ENCODE data around the gene OPRL1. TPM values are rescaled to one million over a fixed set of nuclear protein-coding genes. Genes with fewer than 3 reads are reported as not detected.

Gene OPRL1
- total RNA-seq, 1 donor from 2014 or later = 1.9 TPM

DNA sequence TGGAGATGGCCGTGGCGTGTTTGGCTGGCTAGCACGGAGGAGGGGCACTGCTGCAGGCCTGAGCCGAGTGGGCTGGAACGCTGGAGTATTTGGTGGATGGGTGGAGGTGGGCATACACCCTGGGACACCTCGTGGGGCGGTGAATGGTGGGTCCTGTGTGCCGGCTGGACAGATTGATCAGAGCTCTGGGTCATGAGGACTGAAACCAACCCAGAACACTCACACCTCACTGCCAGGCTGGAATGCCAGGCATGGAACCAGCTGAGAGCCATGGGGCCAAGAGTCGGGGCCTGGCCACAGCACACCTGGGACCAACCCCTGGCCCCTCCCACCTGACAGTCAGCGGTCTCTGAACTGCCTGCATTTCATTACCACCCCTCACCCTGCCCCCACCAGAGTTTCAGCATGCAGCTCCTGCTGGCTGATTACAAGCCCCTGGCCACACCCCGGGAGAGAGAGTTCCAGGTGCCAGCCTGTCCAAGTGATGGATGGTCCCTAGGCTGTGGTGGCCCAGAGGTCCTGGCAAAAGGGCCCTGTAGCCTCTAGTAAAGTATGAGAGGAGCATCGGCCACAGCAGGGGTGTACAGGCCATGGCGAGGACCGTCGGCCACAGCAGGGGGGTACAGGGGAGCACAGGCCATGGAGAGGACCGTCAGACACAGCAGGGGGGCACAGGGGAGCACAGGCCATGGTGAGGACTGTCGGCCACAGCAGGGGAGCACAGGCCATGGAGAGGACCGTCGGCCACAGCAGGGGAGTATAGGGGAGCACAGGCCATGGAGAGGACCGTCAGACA, 24.2 kb downstream of the OPRL1 start:
- intact Hi-C loops (cut with DNase I) = no loop called here
- TF ChIP-seq, protein P1, sequence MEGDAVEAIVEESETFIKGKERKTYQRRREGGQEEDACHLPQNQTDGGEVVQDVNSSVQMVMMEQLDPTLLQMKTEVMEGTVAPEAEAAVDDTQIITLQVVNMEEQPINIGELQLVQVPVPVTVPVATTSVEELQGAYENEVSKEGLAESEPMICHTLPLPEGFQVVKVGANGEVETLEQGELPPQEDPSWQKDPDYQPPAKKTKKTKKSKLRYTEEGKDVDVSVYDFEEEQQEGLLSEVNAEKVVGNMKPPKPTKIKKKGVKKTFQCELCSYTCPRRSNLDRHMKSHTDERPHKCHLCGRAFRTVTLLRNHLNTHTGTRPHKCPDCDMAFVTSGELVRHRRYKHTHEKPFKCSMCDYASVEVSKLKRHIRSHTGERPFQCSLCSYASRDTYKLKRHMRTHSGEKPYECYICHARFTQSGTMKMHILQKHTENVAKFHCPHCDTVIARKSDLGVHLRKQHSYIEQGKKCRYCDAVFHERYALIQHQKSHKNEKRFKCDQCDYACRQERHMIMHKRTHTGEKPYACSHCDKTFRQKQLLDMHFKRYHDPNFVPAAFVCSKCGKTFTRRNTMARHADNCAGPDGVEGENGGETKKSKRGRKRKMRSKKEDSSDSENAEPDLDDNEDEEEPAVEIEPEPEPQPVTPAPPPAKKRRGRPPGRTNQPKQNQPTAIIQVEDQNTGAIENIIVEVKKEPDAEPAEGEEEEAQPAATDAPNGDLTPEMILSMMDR (IDR thresholded peaks at IDR 0.05) = no peak
- Histone ChIP-seq H3K27me3 (peaks cover 42% of the 10 kb centered on the region), H3K4me3 (no peak overlapping the region), H3K4me1 (peaks cover 12% of the 10 kb centered on the region), H3K36me3 (no peaks in the 10 kb centered on the region), H3K27ac (no peak overlapping the region), H3K9me3 (no peaks in the 10 kb centered on the region)
- DNase-seq = peak; percentile 42
- ATAC-seq = no peak

DNA sequence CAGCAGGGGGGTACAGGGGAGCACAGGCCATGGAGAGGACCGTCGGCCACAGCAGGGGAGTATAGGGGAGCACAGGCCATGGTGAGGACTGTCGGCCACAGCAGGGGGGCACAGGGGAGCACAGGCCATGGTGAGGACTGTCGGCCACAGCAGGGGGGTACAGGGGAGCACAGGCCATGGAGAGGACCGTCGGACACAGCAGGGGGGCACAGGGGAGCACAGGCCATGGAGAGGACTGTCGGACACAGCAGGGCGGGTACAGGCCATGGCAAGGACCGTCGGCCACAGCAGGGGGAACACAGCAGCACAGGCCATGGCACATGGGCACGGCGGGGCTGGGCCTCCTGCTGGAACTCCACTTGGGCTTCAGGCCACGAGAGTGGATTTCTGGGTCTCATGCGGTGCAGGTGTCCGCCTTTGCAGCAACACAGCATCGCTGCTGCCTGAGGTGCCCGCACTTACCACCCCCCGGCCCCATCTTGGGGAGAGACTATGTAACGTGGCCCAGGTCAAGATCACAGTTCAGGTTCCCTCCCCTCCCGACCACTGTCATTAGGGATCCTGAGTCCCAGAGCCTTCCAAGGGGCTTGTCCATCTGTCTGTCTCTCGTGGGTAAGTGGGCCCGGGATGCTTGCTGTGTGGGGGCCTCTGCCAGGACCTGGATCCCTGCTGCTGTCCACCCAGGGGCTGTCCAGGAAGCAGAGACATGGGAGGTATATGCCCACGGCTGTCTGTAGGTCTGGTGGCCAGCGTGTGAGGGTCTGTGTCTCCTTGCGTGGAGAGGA, 25.0 kb downstream of the OPRL1 start:
- no peak for ATAC-seq
- peak; percentile 52 for DNase-seq
- no peak overlapping the region for H3K27ac ChIP-seq

DNA sequence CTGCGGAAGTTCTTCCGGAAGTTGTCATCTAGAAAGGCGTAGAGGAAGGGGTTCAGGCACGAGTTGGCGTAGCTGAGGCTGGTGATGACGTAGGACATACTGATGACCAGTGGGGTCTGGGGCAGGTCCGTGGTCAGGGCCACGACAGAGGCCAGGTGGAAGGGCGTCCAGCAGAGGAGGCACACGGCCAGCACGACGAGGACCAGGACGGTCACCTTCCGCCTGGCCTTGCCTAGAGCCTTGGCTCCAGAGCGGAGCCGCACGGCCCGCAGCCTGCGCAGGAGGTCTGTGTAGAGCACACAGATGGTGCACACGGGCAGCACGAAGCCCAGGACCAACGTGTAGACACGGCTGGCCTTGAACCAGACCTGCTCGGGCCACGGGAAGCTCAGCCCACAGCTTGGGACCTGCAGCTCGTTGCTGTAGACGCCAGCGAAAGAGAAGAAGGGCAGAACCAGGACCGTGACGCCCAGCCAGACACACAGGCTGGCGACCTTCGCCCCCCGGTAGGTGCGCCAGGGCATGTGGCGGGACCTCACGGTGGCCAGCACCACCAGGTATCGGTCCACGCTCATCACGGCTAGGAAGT, 26.1 kb downstream of the OPRL1 start:
- peaks cover 33% of the 10 kb centered on the region for H3K27me3 ChIP-seq
- intact Hi-C loops (cut with DNase I) = no loop called here
- H3K36me3 ChIP-seq = no peaks in the 10 kb centered on the region
- no peak overlapping the region for H3K4me3 ChIP-seq
- DNase-seq (no peak), ATAC-seq (no peak)
- H3K27ac ChIP-seq = no peak overlapping the region
- H3K4me1 ChIP-seq = peaks cover 12% of the 10 kb centered on the region
- TF ChIP-seq, protein P1 (IDR thresholded peaks at IDR 0.05) = no peak
- H3K9me3 ChIP-seq = no peaks in the 10 kb centered on the region

More for the DNA sequence above, 25.0 kb downstream of the OPRL1 start:
- Histone ChIP-seq H3K4me1 (peaks cover 12% of the 10 kb centered on the region), H3K36me3 (no peaks in the 10 kb centered on the region), H3K4me3 (no peak overlapping the region), H3K27me3 (peaks cover 42% of the 10 kb centered on the region), H3K9me3 (no peaks in the 10 kb centered on the region)
- intact Hi-C loops (cut with DNase I) = no loop called here
- TF ChIP-seq, protein P1 (IDR thresholded peaks at IDR 0.05) = no peak

DNA sequence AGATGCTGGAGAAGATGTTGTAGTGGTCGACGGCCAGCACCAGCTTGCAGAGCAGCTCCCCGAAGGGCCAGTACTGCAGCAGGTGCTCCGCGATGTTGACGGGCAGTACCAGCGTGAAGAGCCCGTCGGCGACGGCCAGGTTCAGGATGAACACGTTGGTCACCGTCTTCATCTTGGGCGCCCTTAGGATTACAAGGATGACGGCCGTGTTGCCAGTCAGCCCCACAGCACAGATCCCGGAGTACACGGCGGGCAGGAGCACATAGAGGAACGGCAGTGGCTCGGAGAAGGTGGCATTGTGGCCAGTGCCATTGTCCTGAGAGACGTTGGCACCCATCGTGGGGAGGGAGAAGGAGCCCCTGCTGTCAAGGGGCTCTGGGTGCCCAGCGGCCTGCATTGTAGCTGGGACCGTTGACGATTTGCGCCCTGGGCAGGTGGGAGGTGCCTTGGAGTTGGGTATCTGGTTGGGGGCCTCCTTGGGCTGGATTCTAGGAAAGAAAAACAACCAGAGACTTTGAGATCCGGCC, 26.6 kb downstream of the OPRL1 start:
- no peak for ATAC-seq
- H3K27me3 ChIP-seq = peaks cover 27% of the 10 kb centered on the region
- TF ChIP-seq, protein P1 (IDR thresholded peaks at IDR 0.05) = no peak
- peak; percentile 59 for DNase-seq
- no peak overlapping the region for H3K27ac ChIP-seq
- H3K4me3 ChIP-seq = no peak overlapping the region
- intact Hi-C loops (cut with DNase I) = no loop called here
- no peaks in the 10 kb centered on the region for H3K36me3 ChIP-seq
- H3K9me3 ChIP-seq = no peaks in the 10 kb centered on the region
- H3K4me1 ChIP-seq = peaks cover 12% of the 10 kb centered on the region

DNA sequence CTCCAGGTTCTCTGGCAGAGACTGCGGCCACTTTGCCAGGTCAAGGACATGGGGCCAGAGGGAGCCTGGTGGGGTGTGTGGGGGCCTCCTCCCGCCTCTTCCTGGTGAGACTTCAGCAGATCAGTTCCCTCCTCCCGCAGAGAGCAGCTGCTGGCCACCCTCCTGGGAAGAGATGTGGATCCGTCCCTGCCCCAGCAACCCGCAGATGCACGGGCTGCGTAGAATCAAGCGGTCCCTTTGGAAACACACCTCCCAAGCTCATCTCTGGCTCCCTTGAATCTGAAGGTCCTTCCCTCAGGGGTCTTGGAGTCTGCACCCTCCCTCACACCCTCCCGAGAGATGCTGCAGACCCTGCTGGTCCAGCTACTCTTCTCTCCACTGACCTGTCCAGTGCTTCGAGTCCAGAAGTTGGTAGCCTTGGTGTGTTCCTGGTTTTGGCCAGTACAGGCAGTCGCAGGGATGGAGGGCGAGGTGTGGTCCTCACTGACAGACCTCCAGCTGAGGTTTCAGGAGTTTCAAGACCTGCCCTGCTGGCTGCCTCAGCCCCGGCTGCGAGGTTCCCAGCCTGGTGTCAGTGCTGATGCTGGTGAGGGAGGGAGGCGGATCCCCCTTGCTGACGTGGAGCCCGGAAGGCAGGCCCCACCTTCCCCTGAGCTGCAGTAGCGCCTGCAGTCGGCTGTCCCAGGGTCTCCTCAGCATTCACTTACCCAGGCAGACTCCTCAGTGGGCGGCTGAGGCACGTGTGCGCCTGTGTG, 27.3 kb downstream of the OPRL1 start, which contains the start of gene NPBWR2:
TSS of gene NPBWR2 (minus strand) at position 585 of the 755 bp plus-strand sequence. CDS start 734 bp downstream, outside the sequence.
- Histone ChIP-seq H3K9me3 (no peaks in the 10 kb centered on the region), H3K36me3 (no peaks in the 10 kb centered on the region), H3K4me1 (peaks cover 7% of the 10 kb centered on the region), H3K4me3 (no peak within 1 kb of the TSS), H3K27me3 (peaks cover 21% of the 10 kb centered on the region), H3K27ac (no peak within 1 kb of the TSS)
- DNase-seq (peak; percentile 56), ATAC-seq (no peak)
- TF ChIP-seq, protein P1 (IDR thresholded peaks at IDR 0.05) = no peak
- intact Hi-C loops (cut with DNase I) = no loop called here

Data from upper lobe of right lung (tissue), 1 donor.